Measurements from ENCODE around the gene NQO1. TPM values are rescaled to one million over a fixed set of nuclear protein-coding genes. Genes with fewer than 3 reads are reported as not detected.

The NQO1 gene
- total RNA-seq, 1 donor: 934 TPM

- no peak for TF ChIP-seq CTCF (IDR thresholded peaks at IDR 0.05; ENCODE audit: insufficient read depth, low read depth, low read length)
- H3K4me3 ChIP-seq (ENCODE audit: low read depth, low read length): no peak overlapping the region
- no peak for DNase-seq (ENCODE audit: low read depth)
Observed at GRCh38 chr16:69717066-69717465, 9.3 kb downstream of the NQO1 start.

DNA sequence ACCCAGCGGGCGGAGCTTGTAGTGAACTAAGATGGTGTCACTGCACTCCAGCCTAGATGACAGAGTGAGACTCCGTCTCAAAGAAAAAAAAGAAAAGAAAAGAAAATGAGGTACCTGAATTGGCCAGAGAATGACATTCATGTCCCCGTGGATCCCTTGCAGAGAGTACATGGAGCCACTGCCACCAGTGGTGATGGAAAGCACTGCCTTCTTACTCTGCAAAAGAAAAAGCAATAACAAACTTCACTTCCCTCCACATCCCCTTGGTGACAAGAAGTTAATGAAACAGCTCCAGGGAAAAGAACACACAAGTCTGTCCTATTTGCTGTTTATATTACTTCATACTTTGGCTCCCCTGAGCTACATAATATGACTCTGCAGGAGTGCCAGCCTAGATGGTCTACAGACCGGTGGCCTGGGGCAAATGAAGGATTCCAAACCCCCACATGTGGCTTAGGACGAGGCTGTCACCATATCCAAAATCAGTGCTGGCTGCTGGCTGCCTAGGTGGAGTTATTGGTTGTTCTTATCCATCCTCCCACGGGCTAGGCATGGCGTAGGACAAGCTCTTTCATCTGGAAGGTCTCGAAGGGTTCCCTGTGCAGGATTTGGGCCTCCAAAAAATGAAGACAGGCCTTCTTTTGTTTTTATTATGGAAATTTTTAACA lies 13.3 kb downstream of the NQO1 start:
- DNase-seq (ENCODE audit: low read depth): no peak
- TF ChIP-seq CTCF (IDR thresholded peaks at IDR 0.05; ENCODE audit: insufficient read depth, low read depth, low read length): no peak
- no peak overlapping the region for H3K4me3 ChIP-seq (ENCODE audit: low read depth, low read length)

- DNase-seq (ENCODE audit: low read depth): no peak
- H3K4me3 ChIP-seq (ENCODE audit: low read depth, low read length): no peak overlapping the region
- no peak for TF ChIP-seq CTCF (IDR thresholded peaks at IDR 0.05; ENCODE audit: insufficient read depth, low read depth, low read length)
Observed at GRCh38 chr16:69712277-69712676, 14.1 kb downstream of the NQO1 start.

DNA sequence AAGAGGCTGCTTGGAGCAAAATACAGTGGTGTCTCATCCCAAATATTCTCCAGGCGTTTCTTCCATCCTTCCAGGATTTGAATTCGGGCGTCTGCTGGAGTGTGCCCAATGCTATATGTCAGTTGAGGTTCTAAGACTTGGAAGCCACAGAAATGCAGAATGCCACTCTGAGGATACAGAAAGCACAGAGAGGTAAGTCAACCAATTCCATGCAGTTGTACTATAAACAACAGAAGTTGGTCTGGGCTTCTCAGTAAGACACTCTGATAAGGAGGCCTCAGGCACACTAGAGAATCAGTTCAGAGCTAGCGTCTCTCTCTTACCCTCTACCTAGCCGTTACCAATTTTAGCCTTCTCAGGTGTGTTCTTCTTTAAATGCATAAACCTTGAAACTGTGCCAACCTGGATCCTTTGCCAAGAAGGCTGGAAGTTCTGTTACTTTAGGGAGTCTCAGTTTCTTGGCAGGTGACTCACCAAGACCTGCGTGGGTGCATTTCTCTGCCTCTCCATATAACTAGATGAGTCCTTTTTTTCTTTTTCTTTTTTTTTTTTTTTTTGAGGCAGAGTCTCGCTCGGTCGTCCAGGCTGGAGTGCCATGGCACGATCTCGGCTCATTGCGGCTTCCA lies 15.1 kb downstream of the NQO1 start:
- TF ChIP-seq CTCF (IDR thresholded peaks at IDR 0.05; ENCODE audit: insufficient read depth, low read depth, low read length): no peak
- peak; percentile 43 for DNase-seq (ENCODE audit: low read depth)
- H3K4me3 ChIP-seq (ENCODE audit: low read depth, low read length): no peak overlapping the region

DNA sequence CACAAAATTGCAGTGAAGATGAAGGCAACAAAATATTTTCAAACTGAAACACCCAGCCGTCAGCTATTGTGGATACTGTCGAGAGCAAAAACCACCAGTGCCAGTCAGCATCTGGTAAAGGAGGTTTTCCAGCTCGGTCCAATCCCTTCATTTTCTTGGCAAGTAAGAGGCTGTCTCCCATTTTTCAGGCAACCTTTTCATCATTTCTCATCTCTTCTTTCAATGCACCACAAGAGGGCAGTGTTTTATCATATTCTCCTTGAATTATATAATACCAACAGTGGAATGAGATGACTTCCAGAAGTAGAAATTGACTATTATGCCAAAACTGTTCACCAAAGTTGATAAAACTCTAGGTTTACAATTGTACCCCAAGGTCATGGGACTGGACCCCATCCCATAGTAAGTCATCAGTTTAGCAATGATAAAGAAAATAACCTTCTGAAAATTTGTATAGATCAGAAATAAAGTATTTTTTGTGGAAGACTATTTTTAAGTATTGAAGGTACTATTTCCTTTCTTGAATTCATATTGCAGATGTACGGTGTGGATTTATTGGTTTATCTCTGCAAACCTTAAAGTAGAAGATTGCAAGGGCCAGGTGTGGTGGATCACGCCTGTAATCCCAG lies 16.8 kb downstream of the NQO1 start:
- H3K4me3 ChIP-seq (ENCODE audit: low read depth, low read length): no peak overlapping the region
- peak; percentile 73 for DNase-seq (ENCODE audit: low read depth)
- TF ChIP-seq CTCF (IDR thresholded peaks at IDR 0.05; ENCODE audit: insufficient read depth, low read depth, low read length): peak; percentile 61

GRCh38 chr16:69707920-69708683 lies 18.3 kb downstream of the NQO1 start:
- no peak for TF ChIP-seq CTCF (IDR thresholded peaks at IDR 0.05; ENCODE audit: insufficient read depth, low read depth, low read length)
- DNase-seq (ENCODE audit: low read depth): no peak
- H3K4me3 ChIP-seq (ENCODE audit: low read depth, low read length): no peak overlapping the region

Data from fibroblast of villous mesenchyme (primary cell).